ENCODE data around the gene NR3C1.

DNA sequence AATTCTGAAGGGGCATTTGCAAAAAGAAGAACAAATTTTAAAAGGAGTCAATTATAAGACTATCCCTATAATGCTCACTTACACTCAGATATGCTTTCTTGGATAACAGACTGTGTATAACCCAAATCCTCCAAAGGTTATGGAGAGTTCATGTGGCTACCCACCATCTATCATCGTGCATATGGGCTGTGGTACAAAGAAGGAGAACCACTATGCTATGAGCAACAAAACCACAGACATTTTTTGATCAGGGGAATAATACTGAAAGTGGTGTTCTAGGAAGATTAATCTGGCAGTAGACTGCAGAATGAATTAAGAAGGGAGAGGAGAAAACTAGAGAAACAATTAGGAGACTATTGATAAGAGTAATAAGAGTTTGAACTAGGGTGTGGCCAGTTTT lies 16.8 kb downstream of the NR3C1 start:
- TF ChIP-seq, protein P1, sequence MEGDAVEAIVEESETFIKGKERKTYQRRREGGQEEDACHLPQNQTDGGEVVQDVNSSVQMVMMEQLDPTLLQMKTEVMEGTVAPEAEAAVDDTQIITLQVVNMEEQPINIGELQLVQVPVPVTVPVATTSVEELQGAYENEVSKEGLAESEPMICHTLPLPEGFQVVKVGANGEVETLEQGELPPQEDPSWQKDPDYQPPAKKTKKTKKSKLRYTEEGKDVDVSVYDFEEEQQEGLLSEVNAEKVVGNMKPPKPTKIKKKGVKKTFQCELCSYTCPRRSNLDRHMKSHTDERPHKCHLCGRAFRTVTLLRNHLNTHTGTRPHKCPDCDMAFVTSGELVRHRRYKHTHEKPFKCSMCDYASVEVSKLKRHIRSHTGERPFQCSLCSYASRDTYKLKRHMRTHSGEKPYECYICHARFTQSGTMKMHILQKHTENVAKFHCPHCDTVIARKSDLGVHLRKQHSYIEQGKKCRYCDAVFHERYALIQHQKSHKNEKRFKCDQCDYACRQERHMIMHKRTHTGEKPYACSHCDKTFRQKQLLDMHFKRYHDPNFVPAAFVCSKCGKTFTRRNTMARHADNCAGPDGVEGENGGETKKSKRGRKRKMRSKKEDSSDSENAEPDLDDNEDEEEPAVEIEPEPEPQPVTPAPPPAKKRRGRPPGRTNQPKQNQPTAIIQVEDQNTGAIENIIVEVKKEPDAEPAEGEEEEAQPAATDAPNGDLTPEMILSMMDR (conservative IDR thresholded peaks at IDR 0.05 in 1 of 2, IDR thresholded peaks at IDR 0.05 in 1 of 2; ENCODE audit: extremely low read depth in 1 of 2, insufficient read depth in 1 of 2, low read depth in 1 of 2, low read length in 2 of 2), result no peak
- no peak for TF ChIP-seq EZH2 (IDR thresholded peaks at IDR 0.05; ENCODE audit: borderline replicate concordance, low read length)
